ENCODE results near the gene USP22. TPM values are rescaled to one million over a fixed set of nuclear protein-coding genes. Genes with fewer than 3 reads are reported as not detected.

The USP22 gene
- total and polyA plus RNA-seq, 2 of the 13 experiments (the other 11 are each of a cell fraction or from before 2014, with no cell fraction given): 98.0 to 130 TPM

GRCh38 chr17:21079196-21079595 lies 36.4 kb upstream of the USP22 start:
- in situ Hi-C loops (cut with HindIII; ENCODE audit: extremely low pct_ligation_motif_present, low pct_unique_long_range_greater_than_20kb) (no loop called here), intact Hi-C loops (cut with micrococcal nuclease; ENCODE audit: unreplicated experiment) (no loop called here)
- CTCF ChIA-PET (ENCODE audit: low intra/inter-chr PET ratio, low total read pairs): no interaction called here
- no peak for TF ChIP-seq ZNF850 (CRISPR knock-in tag; conservative IDR thresholded peaks at IDR 0.05)
- no peaks in the 10 kb centered on the region for H4K20me1 ChIP-seq (ENCODE audit: insufficient read depth, low read length)
- 37% methylated on average over 7 of the region's 7 CpGs for WGBS (ENCODE audit: low lambda C conversion rate)
- no peaks in the 10 kb centered on the region for H3K4me1 ChIP-seq (ENCODE audit: insufficient read depth, low read length)
- no peak for FAIRE-seq
- H3K36me3 ChIP-seq (replicated peaks in 1 of 2; ENCODE audit: control insufficient read depth in 1 of 2, insufficient read depth in 2 of 2, low read length in 2 of 2): no peaks in the 10 kb centered on the region
- H3K4me2 ChIP-seq (ENCODE audit: low read depth, low read length): no peak overlapping the region
- H3K9ac ChIP-seq (ENCODE audit: insufficient read depth, low read depth, low read length): no peak overlapping the region
- H3K27ac ChIP-seq (ENCODE audit: extremely low read length, insufficient read depth, low read length): no peak overlapping the region
- no peak overlapping the region for H2AFZ ChIP-seq (ENCODE audit: low read length)
- POLR2A ChIA-PET: no interaction called here
- no peaks in the 10 kb centered on the region for H3K9me3 ChIP-seq (ENCODE audit: low read length)
- no peak overlapping the region for H3K4me3 ChIP-seq (replicated peaks in 1 of 3; ENCODE audit: insufficient read depth in 1 of 3, low read depth in 2 of 3, low read length in 3 of 3)
- H3K27me3 ChIP-seq (ENCODE audit: control insufficient read depth in 1 of 2, insufficient read depth in 2 of 2, low read length in 2 of 2): peaks cover 0 to 39% of the 10 kb centered on the region in 2 experiments; a peak in 3 of 5 replicates
- ATAC-seq: no peak
- no TSS peak for BruUV-seq (replicated peaks)
- no peak for DNase-seq (ENCODE audit: low spot score)
- H3K79me2 ChIP-seq (ENCODE audit: insufficient read depth, low read length): no peaks in the 10 kb centered on the region

GRCh38 chr17:21078016-21078780 lies 35.4 kb upstream of the USP22 start:
- in situ Hi-C loops (cut with HindIII; ENCODE audit: extremely low pct_ligation_motif_present, low pct_unique_long_range_greater_than_20kb) (no loop called here), intact Hi-C loops (cut with micrococcal nuclease; ENCODE audit: unreplicated experiment) (no loop called here)
- no peak overlapping the region for H2AFZ ChIP-seq (ENCODE audit: low read length)
- no peaks in the 10 kb centered on the region for H4K20me1 ChIP-seq (ENCODE audit: insufficient read depth, low read length)
- CTCF ChIA-PET (ENCODE audit: low intra/inter-chr PET ratio, low total read pairs): no interaction called here
- TF ChIP-seq MAFK (conservative IDR thresholded peaks at IDR 0.05 in 1 of 2, IDR thresholded peaks at IDR 0.05 in 1 of 2; ENCODE audit: low read length in 2 of 2) (0 out of 4 replicates have a peak, but pooled peaks of 1 of the 2 experiments have one; percentile 14), FOXK1 (CRISPR knock-in tag; IDR thresholded peaks at IDR 0.05; ENCODE audit: borderline replicate concordance, low read depth) (no peak)
- H3K27me3 ChIP-seq (ENCODE audit: control insufficient read depth in 1 of 2, insufficient read depth in 2 of 2, low read length in 2 of 2): peaks cover 0 to 41% of the 10 kb centered on the region in 2 experiments; a peak in 3 of 5 replicates
- no peaks in the 10 kb centered on the region for H3K79me2 ChIP-seq (ENCODE audit: insufficient read depth, low read length)
- no peaks in the 10 kb centered on the region for H3K9me3 ChIP-seq (ENCODE audit: low read length)
- no peak overlapping the region for H3K9ac ChIP-seq (ENCODE audit: insufficient read depth, low read depth, low read length)
- FAIRE-seq: no peak
- BruUV-seq (replicated peaks): no TSS peak
- ATAC-seq: no peak
- POLR2A ChIA-PET: no interaction called here
- 25% methylated on average over 11 of the region's 11 CpGs for WGBS (ENCODE audit: low lambda C conversion rate)
- H3K27ac ChIP-seq (ENCODE audit: extremely low read length, insufficient read depth, low read length): no peak overlapping the region
- no peak overlapping the region for H3K4me3 ChIP-seq (replicated peaks in 1 of 3; ENCODE audit: insufficient read depth in 1 of 3, low read depth in 2 of 3, low read length in 3 of 3)
- H3K36me3 ChIP-seq (replicated peaks in 1 of 2; ENCODE audit: control insufficient read depth in 1 of 2, insufficient read depth in 2 of 2, low read length in 2 of 2): no peaks in the 10 kb centered on the region
- no peaks in the 10 kb centered on the region for H3K4me1 ChIP-seq (ENCODE audit: insufficient read depth, low read length)
- no peak overlapping the region for H3K4me2 ChIP-seq (ENCODE audit: low read depth, low read length)
- DNase-seq (ENCODE audit: low spot score): no peak
